ENCODE measurements around the gene IGFL2. TPM values are rescaled to one million over a fixed set of nuclear protein-coding genes. Genes with fewer than 3 reads are reported as not detected.

Gene IGFL2
- total and polyA plus RNA-seq, 10 of the 15 experiments (the other 5 are each of a cell fraction or from before 2014, with no cell fraction given), result 0.19 TPM; not detected in 9

GRCh38 chr19:46147166-46147740 is 785 bp upstream of the IGFL2 start:
- in situ Hi-C loops (cut with MboI), result no loop called here
- H3K27me3 ChIP-seq (replicated peaks in 1 of 2; ENCODE audit: control insufficient read depth in 2 of 2, insufficient read depth in 2 of 2, low read length in 1 of 2), result peaks cover 0 to 4% of the 10 kb centered on the region in 2 experiments; a peak in 1 of 4 replicates
- no peak overlapping the region for H2AFZ ChIP-seq (ENCODE audit: control insufficient read depth, low read depth, low read length)
- no peak for ATAC-seq
- H3K9me3 ChIP-seq (replicated peaks; ENCODE audit: control insufficient read depth, insufficient read depth, low read length), result no peaks in the 10 kb centered on the region
- H3K4me1 ChIP-seq (ENCODE audit: control insufficient read depth, insufficient read depth, low read length), result no peaks in the 10 kb centered on the region
- no peak overlapping the region for H3K9ac ChIP-seq (ENCODE audit: control insufficient read depth, insufficient read depth, low read length)
- H3K4me3 ChIP-seq, result no peak overlapping the region
- H3K36me3 ChIP-seq (ENCODE audit: control insufficient read depth in 2 of 2, insufficient read depth in 2 of 2, low read length in 1 of 2), result no peaks in the 10 kb centered on the region
- no peaks in the 10 kb centered on the region for H4K20me1 ChIP-seq (ENCODE audit: control insufficient read depth, insufficient read depth)
- no peak for DNase-seq (ENCODE audit: low read depth, low spot score)
- no TSS peak for BruUV-seq (replicated peaks)
- H3K27ac ChIP-seq (ENCODE audit: control insufficient read depth, insufficient read depth), result no peak overlapping the region
- TF ChIP-seq ATF3 (IDR thresholded peaks at IDR 0.05; ENCODE audit: borderline replicate concordance, extremely low read depth, low read depth, low read length), result no peak
- TF ChIP-seq SMC3 (IDR thresholded peaks at IDR 0.05; ENCODE audit: borderline replicate concordance, low read length), result no peak
- TF ChIP-seq CEBPZ (IDR thresholded peaks at IDR 0.05; ENCODE audit: low read depth, low read length), result no peak
- no peak for TF ChIP-seq MTA2 (IDR thresholded peaks at IDR 0.05; ENCODE audit: low read depth)
- no peak for TF ChIP-seq CUX1 (IDR thresholded peaks at IDR 0.05; ENCODE audit: insufficient replicate concordance, low read depth, low read length)
- no peak for TF ChIP-seq PKNOX1 (IDR thresholded peaks at IDR 0.05)
- TF ChIP-seq ZNF622 (IDR thresholded peaks at IDR 0.05), result no peak
- no peak for TF ChIP-seq NBN (IDR thresholded peaks at IDR 0.05)
- TF ChIP-seq NKRF (conservative IDR thresholded peaks at IDR 0.05), result no peak
- no peak for TF ChIP-seq SMAD5 (IDR thresholded peaks at IDR 0.05; ENCODE audit: low read depth)
- TF ChIP-seq RCOR1 (conservative IDR thresholded peaks at IDR 0.05; ENCODE audit: low read depth, low read length), result no peak
- ChIA-PET POLR2A (no interaction called here), SMC1A (ENCODE audit: uncharacterized antibody, unreplicated experiment) (interaction anchor here (0.7 kb wide), 1 partner anchor 53 kb away, joined by 4 read pairs; no protein-coding TSS in a partner anchor), CTCF (interaction anchor here (0.8 to 1.4 kb wide), 2 partner anchors 65 to 67 kb away, joined by 3 read pairs; no protein-coding TSS in a partner anchor), RAD21 (ENCODE audit: unreplicated experiment) (no interaction called here)
- intact Hi-C loops (cut with micrococcal nuclease; ENCODE audit: unreplicated experiment), result no loop called here
- 53% methylated on average over 8 of the region's 8 CpGs for WGBS (ENCODE audit: insufficient coverage, insufficient replicate concordance, low lambda C conversion rate, missing lambda C conversion rate)
- H3K4me2 ChIP-seq (ENCODE audit: control insufficient read depth, insufficient read depth), result no peak overlapping the region
- no peak for FAIRE-seq
- H3K79me2 ChIP-seq (ENCODE audit: control insufficient read depth, insufficient read depth, low read length), result no peaks in the 10 kb centered on the region
